HepG2 (cell line): ENCODE results near the gene P2RX1. TPM values are rescaled to one million over a fixed set of nuclear protein-coding genes. Genes with fewer than 3 reads are reported as not detected.
A peak's percentile ranks its signal among the peaks of the same experiment; 100 is the strongest.

ENCODE experiments used
- ATAC-seq: fragments of 200-7000 bp; cut with Tn5 transposase; 3 replicates; pipeline ENCODE4 v1.9.1; 2020; ENCODE audit warnings: mild to moderate bottlenecking, moderate library complexity
- BruUV-seq: library from RNA; stranded (reverse); fragments of 400-500 nt; replicated peaks from 2 replicates; lab custom pipeline; 2021; lab: Mats Ljungman, UMichigan
- CTCF ChIA-PET: fragments of 300-600 bp; formaldehyde crosslinking; extraction: SDS; loops from one replicate; lab custom pipeline; 2021; ENCODE audit warnings: low total read pairs, inconsistent platforms, low intra/inter-chr PET ratio; lab: Yijun Ruan, JAX
- POLR2A ChIA-PET: fragments of 350-600 bp; sonication (Branson Sonifier 250); formaldehyde crosslinking; loops from one replicate; lab custom pipeline; 2020; ENCODE audit warnings: antibody characterized with exemption, inconsistent platforms; lab: Yijun Ruan, JAX
- DNase-seq: peaks from one replicate; pipeline ENCODE4 v3.0.0-alpha.2; 2015; ENCODE audit warnings: low spot score
- FAIRE-seq: peaks from 3 replicates; lab custom pipeline; 2011; peaks lifted over from hg19 to GRCh38; lab: Jason Lieb, UNC
- H2AFZ ChIP-seq: one replicate; pipeline ENCODE4 v1.6.1; 2011; ENCODE audit warnings: low read length, inconsistent platforms
- H3K27ac ChIP-seq: fragments of 300-600 bp; 3 replicates; pipeline ENCODE4 v1.8.0; 2011; ENCODE audit warnings: mixed run types, mild to moderate bottlenecking, mixed read lengths, low read length, inconsistent platforms; ENCODE audit not compliant: insufficient read depth; ENCODE audit errors: extremely low read length
- H3K27me3 ChIP-seq, 2 experiments: fragments of 200-600 bp in 1 of 2; 2 replicates in 1 of 2; 3 replicates in 1 of 2; pipeline versions ENCODE4 v1.6.0 to v1.8.0; 2011; ENCODE audit warnings: low read length in 2 of 2, mild to moderate bottlenecking in 2 of 2, moderate library complexity in 2 of 2, inconsistent platforms in 1 of 2; ENCODE audit not compliant: insufficient read depth in 2 of 2, control insufficient read depth in 1 of 2
- H3K36me3 ChIP-seq, 2 experiments: fragments of 200-600 bp in 1 of 2; replicated peaks in 1 of 2; 2 replicates in 1 of 2; 3 replicates in 1 of 2; pipeline versions ENCODE4 v1.5.1 to v1.8.0; 2011; ENCODE audit warnings: low read length in 2 of 2, inconsistent platforms in 1 of 2; ENCODE audit not compliant: insufficient read depth in 2 of 2, control insufficient read depth in 1 of 2
- H3K4me1 ChIP-seq: 2 replicates; pipeline ENCODE4 v1.5.1; 2012; ENCODE audit warnings: low read length, inconsistent platforms; ENCODE audit not compliant: insufficient read depth
- H3K4me2 ChIP-seq: 2 replicates; pipeline ENCODE4 v1.6.0; 2011; ENCODE audit warnings: low read depth, low read length, inconsistent platforms
- H3K4me3 ChIP-seq, 3 experiments: fragments of 200-600 bp in 1 of 3; sonication (generic), shearing (Covaris generic) in 1 of 3; replicated peaks in 1 of 3; 2 replicates each; pipeline ENCODE4 v1.5.1; 2011 to 2016; ENCODE audit warnings: low read length in 3 of 3, inconsistent platforms in 2 of 3, low read depth in 2 of 3, mild to moderate bottlenecking in 2 of 3, control low read depth in 1 of 3, mixed read lengths in 1 of 3; ENCODE audit not compliant: insufficient read depth in 1 of 3
- H3K79me2 ChIP-seq: one replicate; pipeline ENCODE4 v1.6.1; 2011; ENCODE audit warnings: low read length, inconsistent platforms; ENCODE audit not compliant: insufficient read depth
- H3K9ac ChIP-seq: 2 replicates; pipeline ENCODE4 v1.6.0; 2011; ENCODE audit warnings: mild to moderate bottlenecking, low read depth, low read length, inconsistent platforms; ENCODE audit not compliant: insufficient read depth
- H3K9me3 ChIP-seq: 2 replicates; pipeline ENCODE4 v1.5.1; 2012; ENCODE audit warnings: mild to moderate bottlenecking, low read length
- H4K20me1 ChIP-seq: 2 replicates; pipeline ENCODE4 v1.6.0; 2011; ENCODE audit warnings: inconsistent platforms, mild to moderate bottlenecking, low read length, moderate library complexity; ENCODE audit not compliant: insufficient read depth
- CBX5 ChIP-seq: sonication (generic); formaldehyde crosslinking; IDR thresholded peaks from 2 replicates; pipeline ENCODE4 v1.4.0; 2020; ENCODE audit warnings: missing genetic modification reagents, borderline replicate concordance
- DMTF1 ChIP-seq: sonication (generic); formaldehyde crosslinking; IDR thresholded peaks from 2 replicates; pipeline ENCODE4 v1.4.0; 2020; ENCODE audit warnings: mild to moderate bottlenecking, missing genetic modification reagents
- GATAD1 ChIP-seq: IDR thresholded peaks from 2 replicates; pipeline ENCODE4 v1.6.1; 2016; ENCODE audit warnings: missing genetic modification reagents, missing compliant biosample characterization
- MTERF4 ChIP-seq: sonication (generic); formaldehyde crosslinking; IDR thresholded peaks from 2 replicates; pipeline ENCODE4 v1.8.0; 2023; ENCODE audit warnings: mild to moderate bottlenecking, missing genetic modification reagents
- MYNN ChIP-seq: sonication (generic); formaldehyde crosslinking; IDR thresholded peaks from 2 replicates; pipeline ENCODE4 v1.4.0; 2020; ENCODE audit warnings: mild to moderate bottlenecking, low read depth, missing genetic modification reagents
- NCOA2 ChIP-seq: sonication (generic); formaldehyde crosslinking; IDR thresholded peaks from 2 replicates; pipeline ENCODE4 v1.8.0; 2022; ENCODE audit warnings: inconsistent platforms
- NFYB ChIP-seq: sonication (generic); formaldehyde crosslinking; IDR thresholded peaks from 2 replicates; pipeline ENCODE4 v1.4.0; 2020; ENCODE audit warnings: missing genetic modification reagents
- PCBP2 ChIP-seq: fragments of 200-400 bp; formaldehyde crosslinking; optimal IDR thresholded peaks from 2 replicates; pipeline ENCODE3; 2018; ENCODE audit warnings: low read length, low read depth; ENCODE audit not compliant: poor library complexity, severe bottlenecking
- RNF2 ChIP-seq: fragments of 450-650 bp; conservative IDR thresholded peaks from 2 replicates; pipeline ENCODE4 v1.6.1; 2016; ENCODE audit warnings: low read depth
- SMC3 ChIP-seq: IDR thresholded peaks from 2 replicates; pipeline ENCODE4 v1.6.1; 2011; ENCODE audit warnings: low read length, improper control_type of control experiment
- SRF ChIP-seq: IDR thresholded peaks from 2 replicates; pipeline ENCODE4 v1.6.1; 2011; ENCODE audit warnings: mild to moderate bottlenecking, low read depth, low read length, moderate library complexity
- U2AF2 ChIP-seq: fragments of 200-400 bp; formaldehyde crosslinking; IDR thresholded peaks from 2 replicates; pipeline ENCODE4 v1.6.1; 2017; ENCODE audit warnings: low read depth, mild to moderate bottlenecking, low read length
- ZBTB1 ChIP-seq: sonication (generic); formaldehyde crosslinking; IDR thresholded peaks from 2 replicates; pipeline ENCODE4 v1.4.0; 2020; ENCODE audit warnings: missing genetic modification reagents, borderline replicate concordance
- ZEB1 ChIP-seq: IDR thresholded peaks from 2 replicates; pipeline ENCODE4 v1.6.1; 2012; ENCODE audit warnings: mild to moderate bottlenecking, low read depth, inconsistent platforms; ENCODE audit not compliant: insufficient replicate concordance
- ZFP90 ChIP-seq: sonication (generic); formaldehyde crosslinking; IDR thresholded peaks from 2 replicates; pipeline ENCODE4 v1.8.0; 2022; ENCODE audit warnings: missing genetic modification reagents, mild to moderate bottlenecking, inconsistent platforms, borderline replicate concordance
- ZNF263 ChIP-seq: sonication (generic); formaldehyde crosslinking; IDR thresholded peaks from 2 replicates; pipeline ENCODE4 v1.4.0; 2020; ENCODE audit warnings: missing genetic modification reagents
- ZNF530 ChIP-seq: sonication (generic); formaldehyde crosslinking; IDR thresholded peaks from 2 replicates; pipeline ENCODE4 v1.5.0; 2020; ENCODE audit warnings: low read depth, mild to moderate bottlenecking, missing genetic modification reagents
- ZSCAN21 ChIP-seq: sonication (generic); formaldehyde crosslinking; IDR thresholded peaks from 2 replicates; pipeline ENCODE4 v1.8.0; 2022; ENCODE audit warnings: mild to moderate bottlenecking, missing genetic modification reagents, moderate library complexity, borderline replicate concordance
- WGBS: methylation state at CpG from one replicate; pipeline ENCODE4 v1.1.6; 2017; ENCODE audit warnings: low lambda C conversion rate; 5-methylcytosine and 5-hydroxymethylcytosine counted together
- in situ Hi-C: cut with HindIII; loops from 2 replicates; pipeline ENCODE4 v1.10.0; 2017; ENCODE audit warnings: low pct_unique_long_range_greater_than_20kb; ENCODE audit not compliant: extremely low pct_ligation_motif_present
- intact Hi-C: fragments of 100-400 bp; cut with micrococcal nuclease; formaldehyde crosslinking; loops from one replicate; pipeline ENCODE4 v1.10.0; 2022; ENCODE audit not compliant: unreplicated experiment
- polyA plus RNA-seq, 8 experiments: library from polyadenylated mRNA; depleted of rRNA in 3 of 8; stranded (reverse) in 7 of 8; unstranded in 1 of 8; fragments of >200 nt; fragmentation: Illumina TruSeq in 4 of 8; extraction: Trizol in 4 of 8; gene quantifications; 2 replicates each; pipeline versions ENCODE4 v1.2.1 to v1.2.3, GENCODE V29; 2011 to 2016; ENCODE audit warnings: low read depth in 4 of 8, missing spikeins in 1 of 8, mixed read lengths in 1 of 8; ENCODE audit not compliant: insufficient read depth in 1 of 8
- total RNA-seq, 5 experiments: library from RNA; depleted of rRNA; stranded (reverse); fragments of >200 nt; fragmentation: Illumina TruSeq; extraction: Trizol; gene quantifications; 2 replicates each; pipeline ENCODE4 v1.2.3, GENCODE V29; 2016; ENCODE audit warnings: low read depth in 1 of 5
- TF ChIP-seq, protein P1 (sequence below): IDR thresholded peaks from 2 replicates; pipeline ENCODE4 v1.6.1; 2016
- TF ChIP-seq, protein P2 (sequence below): IDR thresholded peaks from 2 replicates; pipeline ENCODE4 v1.6.1; 2016; ENCODE audit warnings: low read depth, borderline replicate concordance

Gene P2RX1
- total and polyA plus RNA-seq, 2 of the 13 experiments (the other 11 are each of a cell fraction or from before 2014, with no cell fraction given), result 0.04 to 0.50 TPM

DNA sequence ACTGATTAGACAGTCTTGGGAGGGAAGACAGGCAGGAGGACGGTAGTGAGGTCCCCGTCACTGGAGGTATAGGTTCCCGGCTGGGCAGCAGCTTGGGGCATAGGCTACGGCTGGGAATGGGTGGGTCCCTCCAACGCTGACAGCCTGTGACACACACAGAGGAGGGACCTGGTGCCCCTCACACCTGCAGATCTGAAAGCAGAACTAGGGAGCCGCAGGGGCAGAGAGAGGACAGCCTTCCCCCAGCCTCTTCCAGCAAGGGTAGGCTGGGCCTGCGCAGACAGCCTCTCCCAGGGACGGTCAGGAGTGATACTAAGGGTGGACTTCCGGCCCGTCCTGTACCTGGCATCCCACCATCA lies 2.0 kb downstream of the P2RX1 start:
- in situ Hi-C loops (loop anchor here (5.0 to 10.0 kb wide), 2 partner anchors 47 to 161 kb away; no protein-coding TSS in a partner anchor), intact Hi-C loops (no loop called here)
- no peaks in the 10 kb centered on the region for H4K20me1 ChIP-seq
- CTCF ChIA-PET, result interaction anchor here (1.1 to 2.5 kb wide), 3 partner anchors 51 to 161 kb away, joined by 3 to 13 read pairs (median 9); no protein-coding TSS in a partner anchor
- no peak overlapping the region for H3K9ac ChIP-seq
- H3K79me2 ChIP-seq, result no peaks in the 10 kb centered on the region
- no TSS peak for BruUV-seq
- H3K27ac ChIP-seq, result no peak overlapping the region
- no peak overlapping the region for H2AFZ ChIP-seq
- ATAC-seq, result peak; percentile 15
- H3K9me3 ChIP-seq, result no peaks in the 10 kb centered on the region
- no peak for DNase-seq
- H3K27me3 ChIP-seq, result peaks cover 2 to 37% of the 10 kb centered on the region in 2 experiments; a peak in 4 of 5 replicates
- no peak for TF ChIP-seq DMTF1 (CRISPR knock-in tag)
- no peak for TF ChIP-seq ZNF530 (CRISPR knock-in tag)
- TF ChIP-seq ZSCAN21 (CRISPR knock-in tag), result no peak
- no peak for TF ChIP-seq CBX5 (CRISPR knock-in tag)
- TF ChIP-seq, protein P1, sequence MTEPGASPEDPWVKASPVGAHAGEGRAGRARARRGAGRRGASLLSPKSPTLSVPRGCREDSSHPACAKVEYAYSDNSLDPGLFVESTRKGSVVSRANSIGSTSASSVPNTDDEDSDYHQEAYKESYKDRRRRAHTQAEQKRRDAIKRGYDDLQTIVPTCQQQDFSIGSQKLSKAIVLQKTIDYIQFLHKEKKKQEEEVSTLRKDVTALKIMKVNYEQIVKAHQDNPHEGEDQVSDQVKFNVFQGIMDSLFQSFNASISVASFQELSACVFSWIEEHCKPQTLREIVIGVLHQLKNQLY (CRISPR knock-in tag), result no peak
- no peak for TF ChIP-seq ZBTB1
- TF ChIP-seq ZNF263 (CRISPR knock-in tag), result no peak
- TF ChIP-seq ZFP90, result no peak
- no peak for TF ChIP-seq SRF
- TF ChIP-seq, protein P2, sequence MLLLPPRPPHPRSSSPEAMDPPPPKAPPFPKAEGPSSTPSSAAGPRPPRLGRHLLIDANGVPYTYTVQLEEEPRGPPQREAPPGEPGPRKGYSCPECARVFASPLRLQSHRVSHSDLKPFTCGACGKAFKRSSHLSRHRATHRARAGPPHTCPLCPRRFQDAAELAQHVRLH (CRISPR knock-in tag), result no peak
- TF ChIP-seq SMC3, result no peak
- TF ChIP-seq NFYB (CRISPR knock-in tag), result no peak
- TF ChIP-seq ZEB1, result no peak
- no peak for TF ChIP-seq NCOA2
- no peak for TF ChIP-seq GATAD1 (CRISPR knock-in tag)
- no peak for TF ChIP-seq U2AF2
- TF ChIP-seq PCBP2, result no peak
- TF ChIP-seq RNF2, result no peak
- TF ChIP-seq MYNN (CRISPR knock-in tag), result no peak
- no peak for TF ChIP-seq MTERF4 (CRISPR knock-in tag)
- no peak overlapping the region for H3K4me3 ChIP-seq
- no peaks in the 10 kb centered on the region for H3K36me3 ChIP-seq
- no CpG with 5 or more reads among the region's 10 CpGs for WGBS
- FAIRE-seq, result no peak
- peaks cover 32% of the 10 kb centered on the region for H3K4me1 ChIP-seq
- 0 out of 2 replicates have a peak overlapping the region, but pooled peaks have one; percentile 36 for H3K4me2 ChIP-seq
- POLR2A ChIA-PET, result interaction anchor here (0.9 to 1.0 kb wide), 2 partner anchors 10 to 100 kb away, joined by 3 to 4 read pairs; no protein-coding TSS in a partner anchor
